Muscle layer of colon (tissue), 2 donors: Measurements from ENCODE around the gene CRYBG1.

Experiments used
- H3K27ac ChIP-seq: one replicate; pipeline ENCODE4 v1.7.0; 2013; ENCODE audit warnings: low read depth, mild to moderate bottlenecking, low read length, moderate library complexity
- H3K27me3 ChIP-seq, 2 donors: one replicate each; pipeline ENCODE4 v1.7.0; 2013; ENCODE audit warnings: low read length in 2 of 2, mild to moderate bottlenecking in 2 of 2; ENCODE audit not compliant: insufficient read depth in 2 of 2, control insufficient read depth in 1 of 2
- H3K36me3 ChIP-seq: one replicate; pipeline ENCODE4 v1.7.0; 2013; ENCODE audit warnings: mild to moderate bottlenecking, low read length; ENCODE audit not compliant: insufficient read depth
- H3K4me1 ChIP-seq: one replicate; pipeline ENCODE4 v1.7.0; 2013; ENCODE audit warnings: mild to moderate bottlenecking, low read length; ENCODE audit not compliant: insufficient read depth
- H3K4me3 ChIP-seq, 2 donors: one replicate each; pipeline ENCODE4 v1.7.0; 2013; ENCODE audit warnings: low read length in 2 of 2, low read depth in 1 of 2, mild to moderate bottlenecking in 1 of 2, moderate library complexity in 1 of 2
- H3K9ac ChIP-seq: one replicate; pipeline ENCODE4 v1.7.0; 2013; ENCODE audit warnings: low read length
- H3K9me3 ChIP-seq: one replicate; pipeline ENCODE4 v1.7.0; 2013; ENCODE audit warnings: mild to moderate bottlenecking, low read length
- donor health status: abdominal sarcoma.
- donor health status: Adenocarcinoma of cecum.

CRYBG1 gene

GRCh38 chr6:106490030-106490429 is 129.5 kb downstream of the CRYBG1 start:
- Histone ChIP-seq H3K4me3 (no peak overlapping the region), H3K27me3 (no peaks in the 10 kb centered on the region), H3K9me3 (no peaks in the 10 kb centered on the region), H3K9ac (no peak overlapping the region), H3K27ac (no peak overlapping the region), H3K36me3 (no peaks in the 10 kb centered on the region), H3K4me1 (no peaks in the 10 kb centered on the region)

- Histone ChIP-seq H3K27me3 (no peaks in the 10 kb centered on the region), H3K9ac (no peak overlapping the region), H3K36me3 (no peaks in the 10 kb centered on the region), H3K4me1 (no peaks in the 10 kb centered on the region), H3K27ac (no peak overlapping the region), H3K9me3 (no peaks in the 10 kb centered on the region), H3K4me3 (no peak overlapping the region)
Observed at GRCh38 chr6:106490436-106490835, 129.9 kb downstream of the CRYBG1 start.

GRCh38 chr6:106490974-106491373 is 130.5 kb downstream of the CRYBG1 start:
- no peaks in the 10 kb centered on the region for H3K9me3 ChIP-seq
- no peak overlapping the region for H3K9ac ChIP-seq
- H3K27me3 ChIP-seq: no peaks in the 10 kb centered on the region
- no peaks in the 10 kb centered on the region for H3K36me3 ChIP-seq
- H3K4me3 ChIP-seq: no peak overlapping the region
- H3K27ac ChIP-seq: no peak overlapping the region
- H3K4me1 ChIP-seq: no peaks in the 10 kb centered on the region

GRCh38 chr6:106495014-106495413 is 134.5 kb downstream of the CRYBG1 start:
- Histone ChIP-seq H3K9me3 (no peaks in the 10 kb centered on the region), H3K36me3 (no peaks in the 10 kb centered on the region), H3K9ac (no peak overlapping the region), H3K27ac (no peak overlapping the region), H3K4me3 (no peak overlapping the region), H3K4me1 (no peaks in the 10 kb centered on the region), H3K27me3 (no peaks in the 10 kb centered on the region)

- Histone ChIP-seq H3K9ac (no peak overlapping the region), H3K4me1 (no peaks in the 10 kb centered on the region), H3K27me3 (no peaks in the 10 kb centered on the region), H3K36me3 (no peaks in the 10 kb centered on the region), H3K27ac (no peak overlapping the region), H3K9me3 (no peaks in the 10 kb centered on the region), H3K4me3 (no peak overlapping the region)
Observed at GRCh38 chr6:106496823-106497222, 136.3 kb downstream of the CRYBG1 start.

GRCh38 chr6:106501960-106502371 is 141.4 kb downstream of the CRYBG1 start:
- H3K27ac ChIP-seq: no peak overlapping the region

GRCh38 chr6:106502559-106502958 is 142.0 kb downstream of the CRYBG1 start:
- Histone ChIP-seq H3K9ac (no peak overlapping the region), H3K4me1 (no peaks in the 10 kb centered on the region), H3K4me3 (no peak overlapping the region), H3K27ac (no peak overlapping the region), H3K9me3 (no peaks in the 10 kb centered on the region), H3K27me3 (peaks cover 5 to 6% of the 10 kb centered on the region in 2 donors), H3K36me3 (no peaks in the 10 kb centered on the region)

More at GRCh38 chr6:106501960-106502371, 141.4 kb downstream of the CRYBG1 start:
- Histone ChIP-seq H3K9me3 (no peaks in the 10 kb centered on the region), H3K4me1 (no peaks in the 10 kb centered on the region), H3K36me3 (no peaks in the 10 kb centered on the region), H3K4me3 (no peak overlapping the region), H3K27me3 (peaks cover 0 to 2% of the 10 kb centered on the region in 2 donors), H3K9ac (no peak overlapping the region)

GRCh38 chr6:106508277-106508676 is 147.8 kb downstream of the CRYBG1 start:
- Histone ChIP-seq H3K4me3 (no peak overlapping the region), H3K9ac (no peak overlapping the region), H3K4me1 (peaks cover 21% of the 10 kb centered on the region), H3K36me3 (no peaks in the 10 kb centered on the region), H3K9me3 (no peaks in the 10 kb centered on the region), H3K27me3 (peaks cover 10 to 44% of the 10 kb centered on the region in 2 donors), H3K27ac (no peak overlapping the region)

GRCh38 chr6:106508834-106509233 is 148.3 kb downstream of the CRYBG1 start:
- H3K4me3 ChIP-seq: no peak overlapping the region
- H3K36me3 ChIP-seq: no peaks in the 10 kb centered on the region
- H3K4me1 ChIP-seq: peaks cover 21% of the 10 kb centered on the region
- no peak overlapping the region for H3K27ac ChIP-seq
- H3K27me3 ChIP-seq: peaks cover 10 to 44% of the 10 kb centered on the region in 2 donors
- no peak overlapping the region for H3K9ac ChIP-seq
- H3K9me3 ChIP-seq: no peaks in the 10 kb centered on the region

- no peak overlapping the region for H3K9ac ChIP-seq
- no peak overlapping the region for H3K27ac ChIP-seq
- peaks cover 10 to 44% of the 10 kb centered on the region in 2 donors for H3K27me3 ChIP-seq
- H3K4me1 ChIP-seq: peaks cover 21% of the 10 kb centered on the region
- H3K4me3 ChIP-seq: peak overlapping the region in 1 of 2 donors; percentile 15
- H3K36me3 ChIP-seq: no peaks in the 10 kb centered on the region
- H3K9me3 ChIP-seq: no peaks in the 10 kb centered on the region
Observed at GRCh38 chr6:106509420-106510089, 149.0 kb downstream of the CRYBG1 start.

GRCh38 chr6:106510090-106510970 is 149.8 kb downstream of the CRYBG1 start:
- Histone ChIP-seq H3K9ac (no peak overlapping the region), H3K9me3 (no peaks in the 10 kb centered on the region), H3K27me3 (peaks cover 10 to 44% of the 10 kb centered on the region in 2 donors), H3K4me3 (peak overlapping the region; percentile 15 to 44), H3K4me1 (peaks cover 21% of the 10 kb centered on the region), H3K27ac (no peak overlapping the region), H3K36me3 (no peaks in the 10 kb centered on the region)
